ENCODE data around the gene MRPS18C. TPM values are rescaled to one million over a fixed set of nuclear protein-coding genes. Genes with fewer than 3 reads are reported as not detected.
"Not testable (repeated sequence)": the region's sequence is repeated elsewhere in the genome, so short reads cannot be mapped to it uniquely, and the experiment has no call there.

MRPS18C gene
- total RNA-seq, 2 donors from 2014 or later = 56.2 to 60.9 TPM

DNA sequence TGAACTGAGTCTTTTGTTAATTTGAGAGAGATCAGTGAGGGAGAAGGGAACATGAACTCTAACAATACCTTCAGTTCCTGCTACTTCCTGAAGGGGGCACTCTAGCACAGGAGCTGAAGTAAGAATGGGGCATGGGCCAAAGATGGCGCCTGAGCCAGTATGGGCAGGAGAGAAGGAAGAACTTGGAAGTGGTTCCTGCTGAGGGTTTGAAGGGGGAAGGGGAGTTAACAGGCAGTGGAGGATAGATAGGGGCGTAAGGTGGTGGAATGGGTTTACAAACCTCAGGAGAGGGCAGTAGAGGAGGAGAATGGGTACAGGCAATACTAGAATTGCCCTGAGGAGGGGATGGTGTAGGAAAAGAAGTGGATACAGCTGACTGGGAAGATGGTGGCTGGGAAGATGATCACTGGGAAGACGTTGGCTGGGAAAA lies 53.3 kb downstream of the MRPS18C start:
- not testable (repeated sequence) for H3K27ac Mint-ChIP-seq; H3K4me1 Mint-ChIP-seq (ENCODE audit: low read depth)
- peak; percentile 54 to 67 for ATAC-seq (replicated peaks in 1 of 2)

GRCh38 chr4:83510442-83510841 lies 54.6 kb downstream of the MRPS18C start:
- H3K27me3 Mint-ChIP-seq (ENCODE audit: low read depth) = no peaks in the 10 kb centered on the region
- no peak overlapping the region for H3K4me3 Mint-ChIP-seq
- ATAC-seq (replicated peaks in 1 of 2) = no peak
- H3K36me3 Mint-ChIP-seq (ENCODE audit: insufficient read depth in 2 of 2) = no peaks in the 10 kb centered on the region
- DNase-seq = no peak
- H3K9me3 Mint-ChIP-seq = no peaks in the 10 kb centered on the region
- no peaks in the 10 kb centered on the region for H3K4me1 Mint-ChIP-seq (ENCODE audit: low read depth)
- no peak overlapping the region for H3K27ac Mint-ChIP-seq

More for the DNA sequence above, 53.3 kb downstream of the MRPS18C start:
- H3K27me3 Mint-ChIP-seq (ENCODE audit: low read depth); H3K9me3 Mint-ChIP-seq; H3K4me3 Mint-ChIP-seq; H3K36me3 Mint-ChIP-seq (ENCODE audit: insufficient read depth in 2 of 2): not testable (repeated sequence)
- DNase-seq = peak; percentile 68 to 74

Other genes starting within 250 kb of the MRPS18C start
- gene COQ2, start 171.3 kb upstream of the MRPS18C start, total RNA-seq = 10 to 100 TPM; 15.9 to 19.4 TPM
- 10 to 100 TPM; 12.8 to 15.3 TPM for gene HPSE, start 121.2 kb upstream of the MRPS18C start, total RNA-seq
- gene HELQ, start 235 bp upstream of the MRPS18C start, total RNA-seq = 10 to 100 TPM; 16.1 to 18.2 TPM
- 10 to 100 TPM; 16.7 to 21.7 TPM for gene ABRAXAS1, start 29.0 kb downstream of the MRPS18C start, total RNA-seq
- 1 to 10 TPM; 1.2 to 5.1 TPM for gene GPAT3, start 80.0 kb downstream of the MRPS18C start, total RNA-seq